CD14-positive monocyte (primary cell): ENCODE measurements around the gene SUGCT. TPM values are rescaled to one million over a fixed set of nuclear protein-coding genes. Genes with fewer than 3 reads are reported as not detected.

Experiments used
- DNase-seq, 3 donors: peaks; one replicate each; pipeline ENCODE4 v3.0.0-alpha.2; 2011 to 2022
- H2AFZ ChIP-seq: 2 replicates; pipeline ENCODE4 v1.6.0; 2012; ENCODE audit warnings: mild to moderate bottlenecking, low read depth, low read length, inconsistent platforms; ENCODE audit not compliant: insufficient read depth, poor library complexity, severe bottlenecking
- H3K27ac ChIP-seq, 2 donors: 1 replicate in 1 of 2; 2 replicates in 1 of 2; pipeline ENCODE4 v1.5.1; 2012 to 2013; ENCODE audit warnings: low read length in 2 of 2, control low read depth in 1 of 2, inconsistent platforms in 1 of 2, low read depth in 1 of 2, mild to moderate bottlenecking in 1 of 2
- H3K27me3 ChIP-seq, 2 donors: one replicate each; pipeline versions ENCODE4 v1.6.0 to v1.6.1; 2011 to 2013; ENCODE audit warnings: low read length in 2 of 2; ENCODE audit not compliant: control insufficient read depth in 2 of 2, insufficient read depth in 2 of 2
- H3K36me3 ChIP-seq, 2 donors: replicated peaks in 1 of 2; 1 replicate in 1 of 2; 2 replicates in 1 of 2; pipeline versions ENCODE4 v1.5.1 to v1.6.1; 2012 to 2013; ENCODE audit warnings: low read length in 2 of 2, control low read depth in 1 of 2, inconsistent platforms in 1 of 2, mild to moderate bottlenecking in 1 of 2; ENCODE audit not compliant: insufficient read depth in 2 of 2, control insufficient read depth in 1 of 2
- H3K4me1 ChIP-seq, 2 donors: 1 replicate in 1 of 2; 2 replicates in 1 of 2; pipeline versions ENCODE4 v1.5.1 to v1.6.1; 2012 to 2013; ENCODE audit warnings: low read length in 2 of 2, control low read depth in 1 of 2, inconsistent platforms in 1 of 2, mild to moderate bottlenecking in 1 of 2, moderate library complexity in 1 of 2; ENCODE audit not compliant: insufficient read depth in 2 of 2, control insufficient read depth in 1 of 2
- H3K4me2 ChIP-seq: replicated peaks from 2 replicates; pipeline ENCODE3; 2012; ENCODE audit warnings: low read length, moderate library complexity, mild to moderate bottlenecking; ENCODE audit not compliant: poor library complexity, severe bottlenecking; ENCODE audit errors: extremely low read depth
- H3K4me3 ChIP-seq, 3 experiments: fragments of 200-600 bp in 1 of 3; sonication (generic) in 1 of 3; replicated peaks in 1 of 3; 1 replicate in 2 of 3; 2 replicates in 1 of 3; pipeline ENCODE4 v1.5.1; 2011 to 2013; ENCODE audit warnings: low read length in 3 of 3, mild to moderate bottlenecking in 3 of 3, control low read depth in 2 of 3, low read depth in 2 of 3, inconsistent platforms in 1 of 3, moderate library complexity in 1 of 3
- H3K79me2 ChIP-seq: 2 replicates; pipeline ENCODE4 v1.6.0; 2012; ENCODE audit warnings: mild to moderate bottlenecking, control low read depth, inconsistent platforms, low read length, moderate library complexity; ENCODE audit not compliant: insufficient read depth
- H3K9ac ChIP-seq: 2 replicates; pipeline ENCODE4 v1.6.0; 2017; ENCODE audit warnings: low read length, mild to moderate bottlenecking; ENCODE audit not compliant: insufficient read depth, poor library complexity, severe bottlenecking
- H3K9me3 ChIP-seq, 2 donors: replicated peaks in 1 of 2; 1 replicate in 1 of 2; 2 replicates in 1 of 2; pipeline versions ENCODE4 v1.5.1 to v1.6.1; 2012 to 2013; ENCODE audit warnings: low read length in 2 of 2, control low read depth in 1 of 2; ENCODE audit not compliant: control insufficient read depth in 1 of 2, insufficient read depth in 1 of 2
- H4K20me1 ChIP-seq: 2 replicates; pipeline ENCODE4 v1.6.0; 2012; ENCODE audit warnings: mild to moderate bottlenecking, low read length, control low read depth, moderate library complexity; ENCODE audit not compliant: insufficient read depth
- H3K27ac Mint-ChIP-seq, 7 donors: one replicate each; pipeline ENCODE4 v1.8.0; 2020; ENCODE audit warnings: mild to moderate bottlenecking in 7 of 7, mixed read lengths in 7 of 7, moderate library complexity in 6 of 7, inconsistent platforms in 2 of 7
- H3K27me3 Mint-ChIP-seq, 3 donors: one replicate each; pipeline ENCODE4 v1.8.0; 2021 to 2022; ENCODE audit warnings: low read depth in 3 of 3, mild to moderate bottlenecking in 3 of 3, mixed read lengths in 3 of 3, moderate library complexity in 3 of 3, inconsistent platforms in 1 of 3
- H3K36me3 Mint-ChIP-seq, 2 donors: one replicate each; pipeline ENCODE4 v1.8.0; 2020; ENCODE audit warnings: mixed read lengths in 2 of 2, inconsistent platforms in 1 of 2, mild to moderate bottlenecking in 1 of 2
- H3K4me1 Mint-ChIP-seq: one replicate; pipeline ENCODE4 v1.8.0; 2020; ENCODE audit warnings: mild to moderate bottlenecking, mixed read lengths
- H3K4me3 Mint-ChIP-seq, 2 donors: one replicate each; pipeline ENCODE4 v1.8.0; 2020; ENCODE audit warnings: mild to moderate bottlenecking in 2 of 2, mixed read lengths in 2 of 2, moderate library complexity in 1 of 2
- H3K9me3 Mint-ChIP-seq, 7 donors: one replicate each; pipeline ENCODE4 v1.8.0; 2020 to 2022; ENCODE audit warnings: mixed read lengths in 7 of 7, mild to moderate bottlenecking in 6 of 7, moderate library complexity in 6 of 7, inconsistent platforms in 2 of 7
- WGBS: methylation state at CpG from one replicate; pipeline ENCODE4 v1.1.5; 2013; ENCODE audit warnings: missing lambda C conversion rate; ENCODE audit not compliant: insufficient coverage; 5-methylcytosine and 5-hydroxymethylcytosine counted together
- intact Hi-C, 2 donors: fragments of 100-400 bp; cut with micrococcal nuclease; formaldehyde crosslinking; loops; one replicate each; pipeline versions ENCODE4 v1.15.0 to v1.15.1; 2023
- polyA plus RNA-seq, 3 donors: library from polyadenylated mRNA; depleted of rRNA in 1 of 3; unstranded in 2 of 3; stranded (reverse) in 1 of 3; fragments of 300-500 nt in 2 of 3; fragments of >200 nt in 1 of 3; fragmentation: Illumina TruSeq in 2 of 3; gene quantifications; 1 replicate in 2 of 3; 2 replicates in 1 of 3; pipeline ENCODE4 v1.2.3, GENCODE V29; 2012 to 2021
- TF ChIP-seq, protein P1 (sequence below): fragments of 200-600 bp; IDR thresholded peaks from one replicate; pipeline ENCODE4 v1.8.0; 2022; ENCODE audit warnings: antibody characterized with exemption, mild to moderate bottlenecking

Gene SUGCT
- polyA plus RNA-seq, 3 donors, result not detected

DNA sequence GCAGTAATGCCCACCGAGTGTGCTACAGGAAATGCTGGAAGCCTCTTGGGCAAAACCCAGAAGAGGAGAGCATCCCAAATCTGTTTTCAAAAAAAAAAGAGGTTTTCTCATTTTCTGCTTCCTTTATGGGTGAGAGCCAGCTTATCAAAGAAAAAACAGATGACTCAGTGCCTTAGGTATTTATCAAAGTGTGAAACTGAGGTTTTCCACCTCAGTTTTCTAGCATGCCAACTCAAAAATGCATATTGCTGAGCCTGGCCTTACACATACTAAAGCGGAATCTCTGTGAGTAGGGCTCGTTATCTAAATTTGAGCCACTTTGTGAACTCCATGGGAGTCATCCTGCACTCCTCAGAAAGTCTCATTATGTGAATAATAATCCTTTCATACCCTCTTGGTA lies 705.1 kb downstream of the SUGCT start:
- Histone ChIP-seq H2AFZ (no peak overlapping the region), H3K4me3 (no peak overlapping the region), H4K20me1 (no peaks in the 10 kb centered on the region), H3K9me3 (peaks cover 7 to 13% of the 10 kb centered on the region in 2 donors), H3K27me3 (no peaks in the 10 kb centered on the region), H3K9ac (no peak overlapping the region), H3K79me2 (no peaks in the 10 kb centered on the region), H3K4me2 (no peak overlapping the region), H3K27ac (no peak overlapping the region), H3K4me1 (no peaks in the 10 kb centered on the region), H3K36me3 (no peaks in the 10 kb centered on the region)
- intact Hi-C loops, result no loop called here
- Mint-ChIP-seq H3K4me1 (no peaks in the 10 kb centered on the region), H3K27me3 (no peaks in the 10 kb centered on the region), H3K9me3 (peaks cover 4 to 14% (median 4%) of the 10 kb centered on the region in 7 donors), H3K36me3 (no peaks in the 10 kb centered on the region), H3K4me3 (no peak overlapping the region), H3K27ac (no peak overlapping the region)
- no peak for DNase-seq
- WGBS, result 100% methylated on average over 2 of the region's 3 CpGs
- TF ChIP-seq, protein P1, sequence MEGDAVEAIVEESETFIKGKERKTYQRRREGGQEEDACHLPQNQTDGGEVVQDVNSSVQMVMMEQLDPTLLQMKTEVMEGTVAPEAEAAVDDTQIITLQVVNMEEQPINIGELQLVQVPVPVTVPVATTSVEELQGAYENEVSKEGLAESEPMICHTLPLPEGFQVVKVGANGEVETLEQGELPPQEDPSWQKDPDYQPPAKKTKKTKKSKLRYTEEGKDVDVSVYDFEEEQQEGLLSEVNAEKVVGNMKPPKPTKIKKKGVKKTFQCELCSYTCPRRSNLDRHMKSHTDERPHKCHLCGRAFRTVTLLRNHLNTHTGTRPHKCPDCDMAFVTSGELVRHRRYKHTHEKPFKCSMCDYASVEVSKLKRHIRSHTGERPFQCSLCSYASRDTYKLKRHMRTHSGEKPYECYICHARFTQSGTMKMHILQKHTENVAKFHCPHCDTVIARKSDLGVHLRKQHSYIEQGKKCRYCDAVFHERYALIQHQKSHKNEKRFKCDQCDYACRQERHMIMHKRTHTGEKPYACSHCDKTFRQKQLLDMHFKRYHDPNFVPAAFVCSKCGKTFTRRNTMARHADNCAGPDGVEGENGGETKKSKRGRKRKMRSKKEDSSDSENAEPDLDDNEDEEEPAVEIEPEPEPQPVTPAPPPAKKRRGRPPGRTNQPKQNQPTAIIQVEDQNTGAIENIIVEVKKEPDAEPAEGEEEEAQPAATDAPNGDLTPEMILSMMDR, result no peak

DNA sequence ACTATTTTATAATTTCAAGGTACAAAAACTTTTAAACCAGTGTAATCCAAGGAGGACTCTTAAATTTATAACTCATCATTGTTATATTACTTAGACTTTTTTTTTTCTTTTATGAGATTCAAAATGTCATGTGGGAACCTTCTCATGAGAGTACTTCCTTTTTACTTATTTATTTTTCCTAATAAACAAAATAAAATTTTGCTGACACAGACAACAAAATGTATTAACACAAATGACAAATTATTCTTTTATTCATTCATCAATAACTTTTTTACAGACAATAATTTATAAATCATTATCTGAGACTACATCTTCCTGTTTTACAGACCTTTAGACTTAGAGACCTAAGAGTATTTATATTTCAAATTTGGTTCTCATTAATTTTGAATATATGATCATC lies 706.2 kb downstream of the SUGCT start:
- Mint-ChIP-seq H3K4me1 (no peaks in the 10 kb centered on the region), H3K27me3 (no peaks in the 10 kb centered on the region), H3K9me3 (peaks cover 4 to 17% (median 7%) of the 10 kb centered on the region in 7 donors), H3K36me3 (no peaks in the 10 kb centered on the region), H3K4me3 (no peak overlapping the region), H3K27ac (no peak overlapping the region)
- Histone ChIP-seq H3K9me3 (peaks cover 7 to 13% of the 10 kb centered on the region in 2 donors), H3K27ac (no peak overlapping the region), H3K9ac (no peak overlapping the region), H3K27me3 (no peaks in the 10 kb centered on the region), H3K79me2 (no peaks in the 10 kb centered on the region), H3K4me1 (no peaks in the 10 kb centered on the region), H3K4me2 (no peak overlapping the region), H2AFZ (no peak overlapping the region), H3K36me3 (no peaks in the 10 kb centered on the region), H3K4me3 (no peak overlapping the region), H4K20me1 (no peaks in the 10 kb centered on the region)
- TF ChIP-seq, protein P1, result no peak
- no peak for DNase-seq
- intact Hi-C loops, result no loop called here
